IMR-90 (cell line): Measurements from ENCODE around the gene PSMB4. TPM values are rescaled to one million over a fixed set of nuclear protein-coding genes. Genes with fewer than 3 reads are reported as not detected.

Experiments
- ATAC-seq: fragments of 200-7000 bp; cut with Tn5 transposase; 2 replicates; pipeline ENCODE4 v1.9.1; 2020; ENCODE audit warnings: low read depth, mild to moderate bottlenecking, moderate library complexity
- BruUV-seq: library from RNA; stranded (reverse); fragments of 400-500 nt; replicated peaks from 2 replicates; lab custom pipeline; 2021; lab: Mats Ljungman, UMichigan
- CTCF ChIA-PET: fragments of 300-600 bp; formaldehyde crosslinking; extraction: SDS; loops from one replicate; lab custom pipeline; 2021; ENCODE audit warnings: antibody characterized with exemption; lab: Yijun Ruan, JAX
- POLR2A ChIA-PET: fragments of 300-600 bp; sonication (Branson Sonifier 250); formaldehyde crosslinking; loops from one replicate; lab custom pipeline; 2022; ENCODE audit warnings: antibody characterized with exemption; ENCODE audit not compliant: unreplicated experiment; lab: Charles Lee
- DNase-seq: peaks from one replicate; pipeline ENCODE4 v3.0.0; 2013
- H2AFZ ChIP-seq: replicated peaks from 2 replicates; pipeline ENCODE3; 2013; ENCODE audit warnings: low read length, mild to moderate bottlenecking; ENCODE audit not compliant: poor library complexity
- H2AK5ac ChIP-seq: 2 replicates; pipeline ENCODE4 v1.6.1; 2013; ENCODE audit warnings: low read depth, low read length, inconsistent platforms
- H2AK9ac ChIP-seq: replicated peaks from 2 replicates; pipeline ENCODE3; 2013; ENCODE audit warnings: mild to moderate bottlenecking, low read depth, low read length, moderate library complexity; ENCODE audit not compliant: poor library complexity
- H2BK120ac ChIP-seq: 2 replicates; pipeline ENCODE4 v1.6.1; 2013; ENCODE audit warnings: low read depth, low read length, inconsistent platforms
- H2BK15ac ChIP-seq: 3 replicates; pipeline ENCODE4 v1.6.1; 2013; ENCODE audit warnings: low read depth, low read length, inconsistent platforms
- H2BK20ac ChIP-seq: 2 replicates; pipeline ENCODE4 v1.6.1; 2013; ENCODE audit warnings: low read depth, mild to moderate bottlenecking, inconsistent platforms, low read length, moderate library complexity
- H2BK5ac ChIP-seq: 2 replicates; pipeline ENCODE4 v1.6.1; 2013; ENCODE audit warnings: mild to moderate bottlenecking, low read depth, low read length, inconsistent platforms; ENCODE audit not compliant: poor library complexity, severe bottlenecking
- H3K14ac ChIP-seq: replicated peaks from 2 replicates; pipeline ENCODE4 v1.6.1; 2013; ENCODE audit warnings: low read depth, low read length, inconsistent platforms
- H3K18ac ChIP-seq: 2 replicates; pipeline ENCODE4 v1.6.1; 2013; ENCODE audit warnings: low read depth, low read length, control low read depth
- H3K23ac ChIP-seq: 2 replicates; pipeline ENCODE4 v1.6.1; 2013; ENCODE audit warnings: low read depth, low read length, inconsistent platforms
- H3K27ac ChIP-seq: 2 replicates; pipeline ENCODE4 v1.5.1; 2013; ENCODE audit warnings: mild to moderate bottlenecking, control low read depth, low read length; ENCODE audit not compliant: insufficient read depth
- H3K27me3 ChIP-seq: 2 replicates; pipeline ENCODE4 v1.6.1; 2013; ENCODE audit warnings: low read length; ENCODE audit not compliant: control insufficient read depth, insufficient read depth
- H3K36me3 ChIP-seq: 2 replicates; pipeline ENCODE4 v1.6.1; 2013; ENCODE audit warnings: low read length, mixed read lengths; ENCODE audit not compliant: control insufficient read depth, insufficient read depth
- H3K4ac ChIP-seq: 2 replicates; pipeline ENCODE4 v1.6.1; 2013; ENCODE audit warnings: low read depth, low read length, inconsistent platforms
- H3K4me1 ChIP-seq: 2 replicates; pipeline ENCODE4 v1.6.1; 2013; ENCODE audit warnings: low read length, mixed read lengths; ENCODE audit not compliant: control insufficient read depth, insufficient read depth
- H3K4me2 ChIP-seq: 2 replicates; pipeline ENCODE4 v1.6.1; 2013; ENCODE audit warnings: low read depth, mild to moderate bottlenecking, control low read depth, low read length, moderate library complexity
- H3K4me3 ChIP-seq: 2 replicates; pipeline ENCODE4 v1.5.1; 2013; ENCODE audit warnings: low read depth, mild to moderate bottlenecking, control low read depth, low read length, moderate library complexity; ENCODE audit not compliant: insufficient read depth
- H3K56ac ChIP-seq: 2 replicates; pipeline ENCODE4 v1.6.1; 2013; ENCODE audit warnings: low read length, inconsistent platforms; ENCODE audit not compliant: insufficient read depth; ENCODE audit errors: extremely low read depth
- H3K79me1 ChIP-seq, 2 experiments: 2 replicates each; pipeline ENCODE4 v1.6.1; 2013; ENCODE audit warnings: low read length in 2 of 2, inconsistent platforms in 1 of 2, low read depth in 1 of 2
- H3K9ac ChIP-seq: 2 replicates; pipeline ENCODE4 v1.6.1; 2013; ENCODE audit warnings: low read depth, low read length, control low read depth
- H3K9me1 ChIP-seq: 2 replicates; pipeline ENCODE4 v1.6.1; 2013; ENCODE audit warnings: low read length, inconsistent platforms; ENCODE audit not compliant: insufficient read depth
- H3K9me3 ChIP-seq: 2 replicates; pipeline ENCODE4 v1.6.1; 2013; ENCODE audit warnings: low read length; ENCODE audit not compliant: control insufficient read depth, insufficient read depth
- H4K20me1 ChIP-seq: 2 replicates; pipeline ENCODE4 v1.6.1; 2013; ENCODE audit warnings: low read length, inconsistent platforms; ENCODE audit not compliant: insufficient read depth
- H4K5ac ChIP-seq: 2 replicates; pipeline ENCODE4 v1.6.1; 2013; ENCODE audit warnings: mild to moderate bottlenecking, low read depth, low read length, control low read depth
- H4K8ac ChIP-seq, 2 experiments: 2 replicates each; pipeline ENCODE4 v1.6.1; 2013; ENCODE audit warnings: low read depth in 2 of 2, low read length in 2 of 2, control low read depth in 1 of 2, inconsistent platforms in 1 of 2
- H4K91ac ChIP-seq: 2 replicates; pipeline ENCODE4 v1.6.1; 2013; ENCODE audit warnings: low read depth, low read length, inconsistent platforms; ENCODE audit not compliant: insufficient read depth
- CHD1 ChIP-seq: IDR thresholded peaks from 2 replicates; pipeline ENCODE4 v1.6.1; 2012; ENCODE audit warnings: low read depth, low read length, improper control_type of control experiment
- MAFK ChIP-seq: IDR thresholded peaks from 2 replicates; pipeline ENCODE4 v1.6.1; 2012; ENCODE audit warnings: low read depth, low read length, improper control_type of control experiment
- POLR2A ChIP-seq: IDR thresholded peaks from 2 replicates; pipeline ENCODE4 v1.6.1; 2012; ENCODE audit warnings: mild to moderate bottlenecking, low read depth, low read length
- RAD21 ChIP-seq: IDR thresholded peaks from 2 replicates; pipeline ENCODE4 v1.6.1; 2012; ENCODE audit warnings: low read length, improper control_type of control experiment
- SMC3 ChIP-seq: fragments of 150-350 bp; IDR thresholded peaks from 2 replicates; pipeline ENCODE4 v1.6.1; 2016; ENCODE audit warnings: low read depth, mild to moderate bottlenecking, antibody characterized with exemption, low read length, moderate library complexity
- USF2 ChIP-seq: fragments of 150-350 bp; IDR thresholded peaks from 2 replicates; pipeline ENCODE4 v1.6.1; 2017; ENCODE audit warnings: mild to moderate bottlenecking, antibody characterized with exemption, low read length, low read depth
- WGBS, 2 experiments: methylation state at CpG; one replicate each; pipeline versions ENCODE4 v1.1.5 to v1.1.7; 2013; ENCODE audit warnings: missing lambda C conversion rate in 2 of 2; ENCODE audit not compliant: insufficient read length in 1 of 2; ENCODE audit errors: extremely low coverage in 2 of 2; 5-methylcytosine and 5-hydroxymethylcytosine counted together
- dilution Hi-C: fragments of 300-500 bp; cut with HindIII; formaldehyde crosslinking; loops from one replicate; pipeline ENCODE4 v1.14.3; 2018; ENCODE audit warnings: low sequenced_read_pairs; ENCODE audit not compliant: unreplicated experiment
- in situ Hi-C: fragments of 300-500 bp; cut with MboI; formaldehyde crosslinking; loops from 3 replicates; pipeline ENCODE4 v1.14.3; 2019; ENCODE audit warnings: low sequenced_read_pairs, inconsistent platforms, mixed read lengths
- intact Hi-C: fragments of 100-400 bp; cut with micrococcal nuclease; formaldehyde crosslinking; loops from 2 replicates; pipeline ENCODE4 v1.10.0; 2022
- polyA plus RNA-seq, 3 experiments: library from polyadenylated mRNA; depleted of rRNA; stranded (reverse); fragments of >200 nt; gene quantifications; 2 replicates each; pipeline ENCODE4 v1.2.3, GENCODE V29; 2012; ENCODE audit warnings: low replicate concordance in 1 of 3
- total RNA-seq: library from RNA; depleted of rRNA; stranded (reverse); fragments of >200 nt; gene quantifications from 2 replicates; pipeline ENCODE4 v1.2.3, GENCODE V29; 2012

The PSMB4 gene
- total and polyA plus RNA-seq, 2 of the 4 experiments (the other 2 are of a cell fraction), result 457 to 565 TPM

DNA sequence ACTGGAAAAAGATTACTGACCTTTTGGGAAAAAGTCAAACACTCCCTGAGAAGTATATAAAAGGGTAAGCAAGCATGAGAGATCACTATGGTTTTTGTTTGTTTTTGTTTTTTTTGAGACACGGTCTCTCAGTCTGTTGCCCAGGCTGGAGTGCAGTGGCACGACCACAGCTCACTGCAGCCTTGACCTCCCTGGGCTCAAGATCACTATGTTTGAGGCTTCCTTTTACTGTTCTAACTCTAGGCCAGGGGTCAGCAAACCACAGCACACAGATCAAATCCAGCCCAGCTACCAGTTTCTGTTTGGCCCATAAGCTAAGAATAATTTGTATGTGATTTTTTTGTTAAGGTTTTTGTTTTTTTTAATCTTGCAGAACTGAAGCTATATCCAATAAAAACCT is 25.7 kb downstream of the PSMB4 start:
- no TSS peak for BruUV-seq
- no CpG with 5 or more reads among the region's 2 CpGs for WGBS, 2 experiments
- H3K4ac ChIP-seq, result no peak overlapping the region
- intact Hi-C loops, result no loop called here
- no peak overlapping the region for H2BK5ac ChIP-seq
- CTCF ChIA-PET, result interaction anchor here (1.6 kb wide), 1 partner anchor 10 kb away, joined by 3 read pairs; no protein-coding TSS in a partner anchor
- DNase-seq (no peak), ATAC-seq (no peak)
- H3K4me2 ChIP-seq, result no peak overlapping the region
- POLR2A ChIA-PET, result no interaction called here
- H3K14ac ChIP-seq, result no peak overlapping the region
- H4K20me1 ChIP-seq, result 0 out of 2 replicates have a peak, but pooled peaks cover 3% of the 10 kb centered on the region
- H2AK9ac ChIP-seq, result no peak overlapping the region
- H3K9me1 ChIP-seq, result no peaks in the 10 kb centered on the region; the same call in 1 of the 2 replicates
- no peaks in the 10 kb centered on the region for H3K9me3 ChIP-seq
- TF ChIP-seq SMC3, result no peak
- TF ChIP-seq USF2, result no peak
- TF ChIP-seq MAFK, result no peak
- no peak for TF ChIP-seq CHD1
- TF ChIP-seq RAD21, result no peak
- no peak for TF ChIP-seq POLR2A
- peaks cover 43% of the 10 kb centered on the region for H3K36me3 ChIP-seq
- H2BK15ac ChIP-seq, result no peak overlapping the region
- H3K27ac ChIP-seq, result no peak overlapping the region
- peaks cover 14 to 26% of the 10 kb centered on the region in 2 experiments for H3K79me1 ChIP-seq
- in situ Hi-C loops, result no loop called here
- H2AFZ ChIP-seq, result no peak overlapping the region
- H3K4me1 ChIP-seq, result no peaks in the 10 kb centered on the region
- no peak overlapping the region for H4K5ac ChIP-seq
- H2BK120ac ChIP-seq, result no peak overlapping the region
- no peak overlapping the region for H3K9ac ChIP-seq
- H3K27me3 ChIP-seq, result no peaks in the 10 kb centered on the region
- no peak overlapping the region for H2BK20ac ChIP-seq
- no peak overlapping the region for H3K23ac ChIP-seq
- H3K4me3 ChIP-seq, result no peak overlapping the region
- no peak overlapping the region for H3K18ac ChIP-seq
- no peak overlapping the region for H4K8ac ChIP-seq
- no peak overlapping the region for H3K56ac ChIP-seq
- dilution Hi-C loops, result no loop called here
- H4K91ac ChIP-seq, result no peak overlapping the region
- no peak overlapping the region for H2AK5ac ChIP-seq
